ENCODE data around the gene SPOCK1. TPM values are rescaled to one million over a fixed set of nuclear protein-coding genes. Genes with fewer than 3 reads are reported as not detected.

Gene SPOCK1
- total RNA-seq, 1 donor from 2014 or later = not detected

DNA sequence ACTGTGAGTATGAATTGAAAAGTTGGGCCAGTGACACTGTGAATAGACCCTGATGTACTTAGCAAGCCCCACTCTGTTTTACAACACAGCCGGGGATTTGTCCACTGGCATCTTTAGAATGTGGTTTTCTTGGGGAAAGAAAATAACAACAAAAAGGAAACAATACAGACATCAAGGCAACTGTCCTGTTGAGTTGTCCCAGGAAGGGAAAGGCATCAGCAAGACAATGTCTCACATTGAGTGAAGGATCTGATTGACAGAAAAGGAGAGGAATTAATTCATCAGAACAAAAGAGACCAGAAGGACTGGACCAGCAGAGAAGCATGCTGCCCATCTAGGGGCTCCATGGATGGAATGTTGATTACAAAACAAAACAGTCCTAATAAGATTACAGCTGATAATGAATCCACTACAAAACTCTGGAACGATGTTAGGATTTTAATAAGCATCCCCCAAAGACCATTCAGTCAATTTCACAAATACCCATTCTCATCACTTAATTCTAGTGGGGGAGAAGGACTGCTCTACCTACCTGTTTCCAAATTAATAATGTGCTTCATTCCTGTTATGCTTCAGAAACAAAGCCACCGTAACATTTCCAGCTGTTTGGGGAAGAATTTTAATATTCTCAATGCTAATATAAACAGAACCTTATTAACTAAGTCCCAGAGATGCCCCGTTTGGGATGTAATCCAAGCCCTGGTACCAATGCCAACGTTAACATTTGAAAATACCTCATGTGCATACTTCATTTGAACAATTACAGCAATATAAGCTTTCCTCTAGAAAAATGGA, 298.0 kb downstream of the SPOCK1 start:
- no peaks in the 10 kb centered on the region for H3K36me3 Mint-ChIP-seq (ENCODE audit: low read depth)
- no peaks in the 10 kb centered on the region for H3K27me3 Mint-ChIP-seq (ENCODE audit: low read depth)
- no peak overlapping the region for H3K27ac Mint-ChIP-seq
- H3K4me3 Mint-ChIP-seq (ENCODE audit: low read depth) = no peak overlapping the region
- no peak for DNase-seq (ENCODE audit: low spot score)
- H3K4me1 Mint-ChIP-seq (ENCODE audit: low read depth) = no peaks in the 10 kb centered on the region
- no peaks in the 10 kb centered on the region for H3K9me3 Mint-ChIP-seq
- intact Hi-C loops (cut with micrococcal nuclease) = no loop called here

DNA sequence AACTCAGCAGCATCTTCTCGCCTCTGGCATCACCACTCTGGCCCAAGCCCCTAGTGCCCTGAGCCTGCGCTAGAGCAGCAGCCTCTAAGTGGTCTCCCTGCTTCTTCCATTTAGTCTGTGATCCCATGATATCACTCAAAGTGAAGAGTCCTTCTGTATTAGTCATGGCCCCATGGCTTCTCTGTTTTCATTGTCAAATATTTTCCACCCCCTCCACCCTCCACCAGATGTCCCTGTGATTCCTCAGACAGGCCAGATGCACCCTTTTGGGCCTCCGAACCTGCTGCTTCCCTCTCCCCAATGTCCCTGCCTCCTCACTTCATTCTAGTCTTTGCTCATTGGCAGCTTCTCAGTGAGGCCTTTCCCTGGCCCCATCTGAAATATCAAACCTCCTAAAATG, 299.2 kb downstream of the SPOCK1 start:
- intact Hi-C loops (cut with micrococcal nuclease) = no loop called here
- H3K36me3 Mint-ChIP-seq (ENCODE audit: low read depth) = no peaks in the 10 kb centered on the region
- H3K9me3 Mint-ChIP-seq = no peaks in the 10 kb centered on the region
- DNase-seq (ENCODE audit: low spot score) = no peak
- no peak overlapping the region for H3K4me3 Mint-ChIP-seq (ENCODE audit: low read depth)
- no peaks in the 10 kb centered on the region for H3K4me1 Mint-ChIP-seq (ENCODE audit: low read depth)
- H3K27ac Mint-ChIP-seq = no peak overlapping the region
- H3K27me3 Mint-ChIP-seq (ENCODE audit: low read depth) = no peaks in the 10 kb centered on the region

DNA sequence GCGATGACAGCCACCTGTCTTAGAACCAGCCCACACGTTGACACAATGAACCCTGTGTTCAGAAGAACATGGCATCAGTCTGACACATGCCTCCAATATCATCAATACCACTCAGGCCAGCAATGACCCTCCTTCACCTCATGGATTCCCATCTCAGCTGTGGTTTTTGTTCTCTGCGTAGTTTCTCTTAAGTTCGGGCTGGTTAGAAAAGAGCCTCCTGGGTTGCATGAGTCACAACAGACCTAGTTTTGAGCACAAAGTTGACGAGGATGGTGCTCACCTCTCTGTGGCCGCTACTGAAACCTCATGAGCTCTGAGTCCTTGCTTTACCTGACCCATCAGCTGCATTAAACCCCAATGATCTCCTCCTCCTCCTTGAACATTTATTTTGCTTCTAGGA, 299.9 kb downstream of the SPOCK1 start:
- no peak overlapping the region for H3K4me3 Mint-ChIP-seq (ENCODE audit: low read depth)
- DNase-seq (ENCODE audit: low spot score) = no peak
- H3K36me3 Mint-ChIP-seq (ENCODE audit: low read depth) = no peaks in the 10 kb centered on the region
- H3K27ac Mint-ChIP-seq = no peak overlapping the region
- no peaks in the 10 kb centered on the region for H3K9me3 Mint-ChIP-seq
- H3K4me1 Mint-ChIP-seq (ENCODE audit: low read depth) = no peaks in the 10 kb centered on the region
- intact Hi-C loops (cut with micrococcal nuclease) = no loop called here
- H3K27me3 Mint-ChIP-seq (ENCODE audit: low read depth) = no peaks in the 10 kb centered on the region

DNA sequence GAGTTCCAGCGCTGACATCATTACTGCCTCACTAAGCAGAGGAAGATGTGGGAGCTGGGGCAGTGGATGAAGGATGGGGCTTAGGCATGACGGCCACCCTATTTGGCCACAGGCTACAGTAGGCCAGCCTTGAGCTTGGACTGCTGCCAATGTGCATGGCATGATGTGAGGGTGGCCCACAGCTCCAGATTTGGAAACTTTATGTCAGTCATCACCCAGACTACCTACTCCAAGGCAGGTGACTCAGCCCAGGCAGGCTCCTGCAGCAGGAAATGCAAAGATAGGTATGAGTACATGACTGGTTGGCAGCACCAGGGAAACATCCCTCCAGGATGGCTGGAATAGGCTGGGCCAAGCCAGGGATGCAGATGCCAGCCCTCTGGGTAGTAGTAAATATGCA, 303.6 kb downstream of the SPOCK1 start:
- DNase-seq (ENCODE audit: low spot score) = no peak
- Mint-ChIP-seq H3K36me3 (ENCODE audit: low read depth) (no peaks in the 10 kb centered on the region), H3K9me3 (no peaks in the 10 kb centered on the region), H3K27me3 (ENCODE audit: low read depth) (no peaks in the 10 kb centered on the region), H3K4me3 (ENCODE audit: low read depth) (no peak overlapping the region), H3K4me1 (ENCODE audit: low read depth) (no peaks in the 10 kb centered on the region), H3K27ac (no peak overlapping the region)
- intact Hi-C loops (cut with micrococcal nuclease) = no loop called here

DNA sequence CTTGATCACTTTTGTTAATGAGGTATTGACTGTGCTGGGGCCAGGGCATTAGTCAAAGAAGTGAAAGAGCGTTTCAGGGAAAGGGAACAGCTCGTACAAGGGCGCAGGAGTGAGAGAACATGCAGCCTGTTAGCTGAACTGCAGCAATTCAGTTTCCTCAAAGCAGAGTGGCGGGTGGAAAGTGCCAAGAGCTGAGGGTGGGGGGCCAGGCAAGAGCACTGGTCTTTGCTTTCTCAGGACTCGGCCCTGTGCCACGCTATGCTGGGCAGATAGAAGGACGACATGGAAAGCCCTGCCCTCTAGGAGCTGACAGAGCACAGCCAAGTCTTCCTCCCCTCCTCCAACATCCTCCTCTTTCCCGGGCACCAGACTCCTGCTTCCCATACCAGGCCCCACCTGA, 304.8 kb downstream of the SPOCK1 start:
- no peaks in the 10 kb centered on the region for H3K4me1 Mint-ChIP-seq (ENCODE audit: low read depth)
- no peaks in the 10 kb centered on the region for H3K36me3 Mint-ChIP-seq (ENCODE audit: low read depth)
- no peaks in the 10 kb centered on the region for H3K9me3 Mint-ChIP-seq
- intact Hi-C loops (cut with micrococcal nuclease) = no loop called here
- no peak overlapping the region for H3K27ac Mint-ChIP-seq
- no peak overlapping the region for H3K4me3 Mint-ChIP-seq (ENCODE audit: low read depth)
- H3K27me3 Mint-ChIP-seq (ENCODE audit: low read depth) = no peaks in the 10 kb centered on the region
- DNase-seq (ENCODE audit: low spot score) = no peak

DNA sequence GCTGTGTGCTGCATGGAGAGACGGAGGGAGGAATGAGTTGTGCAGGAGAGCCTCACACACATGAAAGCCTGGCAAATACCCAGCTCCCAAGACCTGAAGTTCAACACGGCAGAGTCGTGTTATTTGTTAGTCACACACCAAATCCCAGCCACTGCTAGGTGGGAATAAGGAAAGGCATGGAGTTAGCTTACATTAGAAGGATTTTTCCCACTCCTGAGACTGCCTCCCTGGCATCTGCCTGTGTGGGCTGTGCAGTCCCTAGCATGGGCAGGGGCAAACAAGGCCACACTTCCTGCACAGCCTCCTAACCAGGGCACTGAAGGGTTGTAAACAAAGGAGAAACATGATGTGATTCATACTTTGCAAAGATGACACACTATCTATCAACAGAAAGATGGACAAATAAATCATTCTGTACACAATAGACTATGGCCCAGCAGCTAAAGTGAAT, 306.8 kb downstream of the SPOCK1 start:
- intact Hi-C loops (cut with micrococcal nuclease) = no loop called here
- Mint-ChIP-seq H3K4me1 (ENCODE audit: low read depth) (no peaks in the 10 kb centered on the region), H3K9me3 (no peaks in the 10 kb centered on the region), H3K36me3 (ENCODE audit: low read depth) (no peaks in the 10 kb centered on the region), H3K4me3 (ENCODE audit: low read depth) (no peak overlapping the region), H3K27ac (no peak overlapping the region), H3K27me3 (ENCODE audit: low read depth) (no peaks in the 10 kb centered on the region)
- no peak for DNase-seq (ENCODE audit: low spot score)

DNA sequence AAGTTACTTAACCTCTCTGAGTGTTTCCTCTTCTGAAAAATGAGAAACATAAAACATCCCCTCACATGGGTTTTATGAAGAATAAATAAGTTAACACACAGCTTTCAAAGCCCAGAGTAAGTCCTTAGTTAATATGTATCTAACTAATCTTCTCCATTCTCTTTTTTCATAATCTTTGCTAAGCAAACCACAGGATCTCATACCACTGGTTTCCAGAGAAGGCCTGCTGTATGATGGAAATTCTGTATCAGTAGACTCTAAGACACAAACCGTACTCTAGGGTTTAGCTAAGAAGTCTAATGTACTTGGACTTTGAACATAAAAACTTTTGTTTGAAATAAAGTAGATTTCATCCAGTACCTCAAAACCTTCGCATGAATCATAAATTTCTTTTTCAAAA, 307.9 kb downstream of the SPOCK1 start:
- H3K27ac Mint-ChIP-seq = no peak overlapping the region

DNA sequence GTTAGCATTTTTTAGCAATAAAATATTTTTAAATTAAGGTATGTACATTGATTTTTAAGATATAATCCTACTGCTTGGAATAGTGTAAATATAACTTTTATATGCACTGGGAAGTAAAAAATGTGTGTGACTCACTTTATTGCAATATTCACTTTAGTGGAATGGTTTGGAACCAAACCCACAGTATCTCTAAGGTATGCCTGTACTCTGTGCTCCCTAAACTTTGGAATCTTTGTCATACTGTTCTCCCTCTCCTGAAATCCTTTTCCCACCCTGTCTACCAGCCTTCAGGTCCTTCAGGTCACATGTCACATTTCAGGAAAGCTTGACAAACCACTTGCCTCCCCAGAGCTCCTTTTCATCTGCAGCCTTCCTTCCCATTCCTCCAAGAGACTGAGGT, 308.7 kb downstream of the SPOCK1 start:
- no peaks in the 10 kb centered on the region for H3K4me1 Mint-ChIP-seq (ENCODE audit: low read depth)
- no peaks in the 10 kb centered on the region for H3K36me3 Mint-ChIP-seq (ENCODE audit: low read depth)
- H3K9me3 Mint-ChIP-seq = no peaks in the 10 kb centered on the region
- H3K4me3 Mint-ChIP-seq (ENCODE audit: low read depth) = no peak overlapping the region
- no peak overlapping the region for H3K27ac Mint-ChIP-seq
- intact Hi-C loops (cut with micrococcal nuclease) = no loop called here
- no peaks in the 10 kb centered on the region for H3K27me3 Mint-ChIP-seq (ENCODE audit: low read depth)
- no peak for DNase-seq (ENCODE audit: low spot score)

More for the DNA sequence above, 307.9 kb downstream of the SPOCK1 start:
- intact Hi-C loops (cut with micrococcal nuclease) = no loop called here
- no peaks in the 10 kb centered on the region for H3K4me1 Mint-ChIP-seq (ENCODE audit: low read depth)
- no peak overlapping the region for H3K4me3 Mint-ChIP-seq (ENCODE audit: low read depth)
- H3K27me3 Mint-ChIP-seq (ENCODE audit: low read depth) = no peaks in the 10 kb centered on the region
- DNase-seq (ENCODE audit: low spot score) = no peak
- H3K9me3 Mint-ChIP-seq = no peaks in the 10 kb centered on the region
- H3K36me3 Mint-ChIP-seq (ENCODE audit: low read depth) = no peaks in the 10 kb centered on the region

DNA sequence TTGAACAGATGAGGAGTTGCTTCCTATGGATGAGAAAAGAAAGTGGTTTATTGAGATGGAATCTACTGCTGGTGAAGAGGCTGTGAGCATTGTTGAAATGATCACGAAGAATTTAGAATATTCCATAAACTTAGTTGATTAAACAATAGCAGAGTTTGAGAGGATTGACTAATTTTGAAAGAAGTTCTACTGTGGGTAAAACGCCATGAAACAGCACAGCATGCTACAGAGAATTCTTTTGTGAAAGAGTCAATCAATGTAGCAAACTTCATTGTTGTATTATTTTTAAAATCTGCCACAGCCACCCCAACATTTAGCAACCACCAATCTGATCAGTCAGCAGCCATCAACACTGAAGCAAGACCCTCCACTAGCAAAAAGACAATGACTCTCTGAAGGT, 309.1 kb downstream of the SPOCK1 start:
- H3K4me1 Mint-ChIP-seq (ENCODE audit: low read depth) = no peaks in the 10 kb centered on the region
- no peaks in the 10 kb centered on the region for H3K27me3 Mint-ChIP-seq (ENCODE audit: low read depth)
- H3K27ac Mint-ChIP-seq = no peak overlapping the region
- intact Hi-C loops (cut with micrococcal nuclease) = no loop called here
- no peaks in the 10 kb centered on the region for H3K9me3 Mint-ChIP-seq
- DNase-seq (ENCODE audit: low spot score) = no peak
- no peak overlapping the region for H3K4me3 Mint-ChIP-seq (ENCODE audit: low read depth)
- H3K36me3 Mint-ChIP-seq (ENCODE audit: low read depth) = no peaks in the 10 kb centered on the region

DNA sequence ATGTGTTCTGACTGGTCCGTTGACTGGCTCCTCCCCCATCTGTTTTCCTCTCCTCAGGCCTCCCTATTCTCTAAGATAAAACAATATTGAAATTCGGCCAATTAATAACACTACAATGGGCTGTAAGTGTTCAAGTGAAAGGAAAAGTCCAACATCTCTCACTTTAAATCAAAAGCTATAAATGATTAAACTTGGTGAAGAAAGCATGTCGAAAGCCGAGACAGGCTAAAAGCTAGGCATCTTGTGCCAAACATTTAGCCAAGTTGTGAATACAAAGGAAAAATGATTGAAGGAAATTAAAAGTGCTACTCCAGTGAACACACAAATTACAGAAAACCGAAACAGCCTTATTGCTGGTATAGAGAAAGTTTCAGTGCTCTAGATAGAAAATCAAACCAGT, 310.6 kb downstream of the SPOCK1 start:
- no peaks in the 10 kb centered on the region for H3K9me3 Mint-ChIP-seq
- H3K27me3 Mint-ChIP-seq (ENCODE audit: low read depth) = no peaks in the 10 kb centered on the region
- H3K27ac Mint-ChIP-seq = no peak overlapping the region
- no peaks in the 10 kb centered on the region for H3K4me1 Mint-ChIP-seq (ENCODE audit: low read depth)
- H3K4me3 Mint-ChIP-seq (ENCODE audit: low read depth) = no peak overlapping the region
- intact Hi-C loops (cut with micrococcal nuclease) = no loop called here
- no peaks in the 10 kb centered on the region for H3K36me3 Mint-ChIP-seq (ENCODE audit: low read depth)
- DNase-seq (ENCODE audit: low spot score) = no peak

DNA sequence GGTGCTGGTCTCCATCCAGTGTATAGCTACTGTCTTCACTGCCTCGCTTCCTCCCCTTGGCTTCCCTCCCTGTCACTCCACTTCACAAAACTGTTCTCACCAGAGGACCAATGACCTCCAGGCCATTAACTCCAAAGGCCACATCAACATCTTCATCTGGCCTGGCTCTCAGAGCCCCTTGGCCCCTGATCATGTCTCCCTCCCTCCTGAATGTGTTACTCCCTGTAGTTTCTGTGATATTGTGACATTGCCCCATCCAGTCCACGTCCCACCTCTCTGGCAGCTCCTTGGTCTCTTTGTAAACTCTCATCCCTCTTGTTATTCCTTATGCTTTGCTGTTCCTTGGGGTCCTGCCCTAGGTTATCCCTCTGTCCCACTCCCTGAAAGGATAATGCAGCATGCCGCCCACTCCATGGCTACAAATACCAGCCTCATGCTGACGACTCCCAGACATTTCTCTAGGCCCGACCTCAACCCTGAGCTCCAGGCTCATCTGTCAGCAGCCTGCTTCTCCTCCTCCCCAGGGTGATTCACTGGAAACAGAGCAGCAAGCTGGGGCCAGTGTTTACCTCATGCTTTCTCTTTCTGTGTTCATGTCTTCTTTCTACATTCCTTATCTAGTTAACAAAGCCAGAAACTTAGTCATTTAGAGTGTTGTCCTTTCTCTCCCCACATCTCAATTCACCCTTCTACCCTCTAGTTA, 312.2 kb downstream of the SPOCK1 start:
- Mint-ChIP-seq H3K27me3 (ENCODE audit: low read depth) (no peaks in the 10 kb centered on the region), H3K4me3 (ENCODE audit: low read depth) (no peak overlapping the region), H3K4me1 (ENCODE audit: low read depth) (no peaks in the 10 kb centered on the region), H3K36me3 (ENCODE audit: low read depth) (no peaks in the 10 kb centered on the region), H3K9me3 (no peaks in the 10 kb centered on the region), H3K27ac (no peak overlapping the region)
- intact Hi-C loops (cut with micrococcal nuclease) = no loop called here
- DNase-seq (ENCODE audit: low spot score) = no peak

DNA sequence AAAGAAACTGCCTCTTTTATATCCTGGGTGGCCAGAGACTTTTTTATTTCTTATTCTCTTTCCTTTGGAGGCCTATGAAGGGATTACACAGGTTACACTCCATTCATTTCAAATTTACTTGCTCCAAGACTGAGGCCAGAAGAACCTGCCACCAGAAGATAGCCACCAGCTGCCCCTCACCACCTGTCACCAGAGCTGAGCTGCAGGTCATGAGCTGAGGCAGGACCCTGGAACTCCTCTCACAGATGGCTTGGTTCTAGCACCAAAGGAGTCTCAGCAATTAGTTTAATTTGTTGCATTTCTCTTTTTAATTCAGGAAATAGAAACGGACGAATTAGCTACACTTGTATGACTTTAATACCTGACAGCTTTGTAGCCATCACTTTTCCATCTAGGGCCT, 313.9 kb downstream of the SPOCK1 start:
- Mint-ChIP-seq H3K36me3 (ENCODE audit: low read depth) (no peaks in the 10 kb centered on the region), H3K27ac (no peak overlapping the region), H3K9me3 (no peaks in the 10 kb centered on the region), H3K4me1 (ENCODE audit: low read depth) (no peaks in the 10 kb centered on the region), H3K27me3 (ENCODE audit: low read depth) (no peaks in the 10 kb centered on the region), H3K4me3 (ENCODE audit: low read depth) (no peak overlapping the region)
- DNase-seq (ENCODE audit: low spot score) = no peak
- intact Hi-C loops (cut with micrococcal nuclease) = no loop called here

DNA sequence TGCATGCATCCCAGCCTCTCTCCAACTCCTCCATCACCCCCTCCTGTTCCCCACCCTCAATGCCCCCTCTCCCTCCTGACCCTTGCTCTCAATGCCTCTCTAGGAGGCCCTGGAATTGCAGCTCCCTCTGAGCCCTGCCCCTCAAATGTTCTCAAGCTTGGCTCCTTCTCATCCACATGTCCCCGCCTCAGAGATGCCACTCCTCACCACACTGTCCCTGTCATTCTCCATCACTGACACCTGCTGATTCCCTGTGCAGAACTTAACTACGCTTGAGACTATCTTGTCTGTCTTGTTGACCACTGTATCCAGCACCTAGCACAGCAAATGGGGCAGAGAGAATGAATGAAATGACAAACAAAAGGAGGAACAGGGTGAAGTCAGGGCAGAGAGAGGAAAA, 314.4 kb downstream of the SPOCK1 start:
- Mint-ChIP-seq H3K4me3 (ENCODE audit: low read depth) (no peak overlapping the region), H3K4me1 (ENCODE audit: low read depth) (no peaks in the 10 kb centered on the region), H3K27ac (no peak overlapping the region), H3K36me3 (ENCODE audit: low read depth) (no peaks in the 10 kb centered on the region), H3K27me3 (ENCODE audit: low read depth) (no peaks in the 10 kb centered on the region), H3K9me3 (no peaks in the 10 kb centered on the region)
- DNase-seq (ENCODE audit: low spot score) = no peak
- intact Hi-C loops (cut with micrococcal nuclease) = no loop called here
